Heart left ventricle (tissue), 13 donors: ENCODE data around the gene ANKRD24.

Source experiments
- CTCF ChIP-seq, 12 donors: fragments of 200-600 bp; sonication (generic) in 4 of 12; IDR thresholded peaks; one replicate each; pipeline versions ENCODE4 v1.5.0 to v1.8.0; 2018 to 2022; ENCODE audit warnings: antibody characterized with exemption in 12 of 12, mild to moderate bottlenecking in 5 of 12
- POLR2A ChIP-seq, 2 donors: fragments of 450-650 bp; IDR thresholded peaks; one replicate each; pipeline ENCODE4 v1.6.1; 2017; ENCODE audit warnings: antibody characterized with exemption in 2 of 2, mild to moderate bottlenecking in 2 of 2, moderate library complexity in 2 of 2
- donor health status: ischemic (EF 13 %, LVEDD 7.1; RV severe dilation, severe dysfunction).
- donor health status: DM: no; HTN: yes; CAD: no.
- donor health status: DM: no; HTN: no; CAD: no.
- donor health status: ischemic (EF 25% LVEDD 6.9; RV normal size, moderate dysfunction).
- donor health status: ischemic (EF 25% LVEDD 5.7; RV mildly dilated, moderate dysfunction).
- donor health status: ischemic (EF 35%, LVEDD 5.7; RV mildly dilated, moderate dysfunction).
- donor health status: nonischemic (EF 11% LVEDD 7.7; RV severe dilation, severe dysfunction).
- donor health status: DM: yes; HTN: yes; CAD: no.
- donor health status: PGD.
- donor health status: ischemic (EF 29% LVEDD 5.4; RV normal size, mild dysfunction).
- donor health status: nonischemic (EF 23%, LVEDD 6.1; RV moderate dilation, normal function).

- TF ChIP-seq CTCF (IDR thresholded peaks at IDR 0.05) (peak in 1 of 12 donors; percentile 11), POLR2A (IDR thresholded peaks at IDR 0.05) (no peak)
These were observed 24.5 kb downstream of the ANKRD24 start for GRCh38 chr19:4206818-4207484.
